Mucosa of descending colon (tissue), 3 donors: Measurements from ENCODE around the gene MCTP1. TPM values are rescaled to one million over a fixed set of nuclear protein-coding genes. Genes with fewer than 3 reads are reported as not detected.

Source experiments
- ATAC-seq: fragments of 200-7000 bp; cut with Tn5 transposase; one replicate; pipeline ENCODE4 v1.9.1; 2020; ENCODE audit warnings: mild to moderate bottlenecking, moderate library complexity
- DNase-seq, 3 donors: peaks; one replicate each; pipeline ENCODE4 v3.0.0-alpha.2; 2020
- H3K36me3 ChIP-seq: fragments of 200-600 bp; one replicate; pipeline ENCODE4 v1.8.0; 2021; ENCODE audit warnings: low read depth, mild to moderate bottlenecking
- H3K4me1 ChIP-seq: fragments of 200-600 bp; one replicate; pipeline ENCODE4 v1.8.0; 2021; ENCODE audit warnings: low read depth, mild to moderate bottlenecking
- H3K4me3 ChIP-seq: fragments of 200-600 bp; one replicate; pipeline ENCODE4 v1.8.0; 2021; ENCODE audit warnings: mild to moderate bottlenecking
- H3K9me3 ChIP-seq: fragments of 200-600 bp; one replicate; pipeline ENCODE4 v1.8.0; 2021; ENCODE audit warnings: mild to moderate bottlenecking
- intact Hi-C, 2 donors: fragments of 100-400 bp; cut with DNase I in 1 of 2; cut with micrococcal nuclease in 1 of 2; formaldehyde crosslinking; loops; one replicate each; pipeline versions ENCODE4 v1.11.0 to v1.11.1; 2022; cut with DNase I, micrococcal nuclease
- total RNA-seq, 3 donors: library from RNA; stranded (reverse); fragmentation: NEBNext Ultra II Directional in 2 of 3; extraction: Animal tissue kit (Norgen Biotek cat#: 25700) in 2 of 3; gene quantifications; one replicate each; pipeline versions ENCODE4 v1.2.1 to v1.2.4, GENCODE V29; 2021 to 2023
- TF ChIP-seq, protein P1 (sequence below): fragments of 200-600 bp; IDR thresholded peaks from one replicate; pipeline ENCODE4 v1.8.0; 2022; ENCODE audit warnings: antibody characterized with exemption, mild to moderate bottlenecking
- donor health status: DM: no; HTN: no; CAD: no; lungs with moderate emphysema.
- donor health status: DM: no; HTN: no; CAD: no.
- donor health status: DM: no; HTN: yes; CAD: no.

The MCTP1 gene
- total RNA-seq, 3 donors from 2014 or later: 6.8 to 12.3 (median 7.7) TPM

DNA sequence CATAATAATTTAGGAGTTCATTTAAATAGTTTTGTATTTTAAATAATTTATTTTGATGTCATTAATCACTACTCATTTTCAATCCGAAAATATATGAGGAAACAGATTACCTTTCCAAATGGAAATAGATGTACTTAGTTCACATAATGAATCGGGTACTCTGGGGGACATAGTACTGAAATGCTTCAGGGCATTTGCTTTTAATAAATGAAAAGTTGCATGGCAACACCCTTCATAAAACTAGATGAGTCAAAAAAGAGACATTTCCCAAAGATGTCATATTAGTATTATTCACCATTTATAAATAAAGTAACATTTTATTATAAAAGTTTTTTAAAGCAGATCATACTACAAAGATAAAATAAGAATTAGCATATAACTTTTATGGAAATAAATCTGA, 177.8 kb downstream of the MCTP1 start:
- intact Hi-C loops: no loop called here
- TF ChIP-seq, protein P1, sequence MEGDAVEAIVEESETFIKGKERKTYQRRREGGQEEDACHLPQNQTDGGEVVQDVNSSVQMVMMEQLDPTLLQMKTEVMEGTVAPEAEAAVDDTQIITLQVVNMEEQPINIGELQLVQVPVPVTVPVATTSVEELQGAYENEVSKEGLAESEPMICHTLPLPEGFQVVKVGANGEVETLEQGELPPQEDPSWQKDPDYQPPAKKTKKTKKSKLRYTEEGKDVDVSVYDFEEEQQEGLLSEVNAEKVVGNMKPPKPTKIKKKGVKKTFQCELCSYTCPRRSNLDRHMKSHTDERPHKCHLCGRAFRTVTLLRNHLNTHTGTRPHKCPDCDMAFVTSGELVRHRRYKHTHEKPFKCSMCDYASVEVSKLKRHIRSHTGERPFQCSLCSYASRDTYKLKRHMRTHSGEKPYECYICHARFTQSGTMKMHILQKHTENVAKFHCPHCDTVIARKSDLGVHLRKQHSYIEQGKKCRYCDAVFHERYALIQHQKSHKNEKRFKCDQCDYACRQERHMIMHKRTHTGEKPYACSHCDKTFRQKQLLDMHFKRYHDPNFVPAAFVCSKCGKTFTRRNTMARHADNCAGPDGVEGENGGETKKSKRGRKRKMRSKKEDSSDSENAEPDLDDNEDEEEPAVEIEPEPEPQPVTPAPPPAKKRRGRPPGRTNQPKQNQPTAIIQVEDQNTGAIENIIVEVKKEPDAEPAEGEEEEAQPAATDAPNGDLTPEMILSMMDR: no peak
- H3K36me3 ChIP-seq: no peaks in the 10 kb centered on the region

DNA sequence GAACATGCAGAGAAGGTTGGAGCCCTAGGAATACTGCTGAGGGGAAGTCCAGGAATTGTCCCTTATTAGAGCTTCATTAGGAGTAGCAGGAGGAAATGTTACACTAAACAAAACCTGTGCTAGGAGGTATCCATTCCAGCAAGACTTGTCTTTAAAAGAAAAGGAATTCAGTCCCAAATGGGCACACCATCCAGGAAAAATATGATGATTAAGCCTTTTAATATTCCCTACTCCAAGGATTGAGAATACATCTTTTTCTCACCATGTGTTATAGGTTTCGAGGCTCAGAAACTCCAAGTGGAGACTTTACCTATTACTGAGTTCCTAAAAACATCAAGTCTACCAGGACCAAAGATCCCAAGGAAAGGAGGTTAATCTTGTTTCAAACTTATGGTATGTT, 179.3 kb downstream of the MCTP1 start:
- Histone ChIP-seq H3K9me3 (no peaks in the 10 kb centered on the region), H3K4me3 (no peak overlapping the region), H3K36me3 (no peaks in the 10 kb centered on the region), H3K4me1 (no peaks in the 10 kb centered on the region)
- intact Hi-C loops: no loop called here
- DNase-seq: no peak
- TF ChIP-seq, protein P1: no peak
- no peak for ATAC-seq

More for the DNA sequence above, 177.8 kb downstream of the MCTP1 start:
- Histone ChIP-seq H3K4me3 (no peak overlapping the region), H3K9me3 (no peaks in the 10 kb centered on the region), H3K4me1 (no peaks in the 10 kb centered on the region)
- ATAC-seq (no peak), DNase-seq (no peak)

DNA sequence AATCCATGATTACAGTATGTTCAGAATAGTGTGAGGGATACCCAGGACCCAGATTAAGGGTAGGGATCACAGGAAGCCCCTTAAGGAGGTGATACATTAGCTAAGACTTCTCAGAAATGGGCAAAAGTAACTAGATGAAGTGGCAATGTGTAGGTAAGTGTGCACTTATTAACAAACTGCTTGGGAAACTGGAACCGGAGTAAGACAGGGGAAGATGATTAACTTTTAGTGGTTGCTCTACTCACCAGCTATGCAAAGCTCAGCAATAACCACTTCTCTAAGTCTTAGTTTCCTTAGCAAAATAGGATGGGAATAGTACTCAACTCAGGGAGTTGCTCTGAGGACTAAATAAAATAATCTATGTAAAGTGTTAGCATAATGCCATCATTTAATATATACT, 182.2 kb downstream of the MCTP1 start:
- Histone ChIP-seq H3K4me1 (no peaks in the 10 kb centered on the region), H3K36me3 (no peaks in the 10 kb centered on the region), H3K9me3 (no peaks in the 10 kb centered on the region), H3K4me3 (no peak overlapping the region)
- DNase-seq (no peak), ATAC-seq (no peak)
- intact Hi-C loops: no loop called here
- TF ChIP-seq, protein P1: no peak

DNA sequence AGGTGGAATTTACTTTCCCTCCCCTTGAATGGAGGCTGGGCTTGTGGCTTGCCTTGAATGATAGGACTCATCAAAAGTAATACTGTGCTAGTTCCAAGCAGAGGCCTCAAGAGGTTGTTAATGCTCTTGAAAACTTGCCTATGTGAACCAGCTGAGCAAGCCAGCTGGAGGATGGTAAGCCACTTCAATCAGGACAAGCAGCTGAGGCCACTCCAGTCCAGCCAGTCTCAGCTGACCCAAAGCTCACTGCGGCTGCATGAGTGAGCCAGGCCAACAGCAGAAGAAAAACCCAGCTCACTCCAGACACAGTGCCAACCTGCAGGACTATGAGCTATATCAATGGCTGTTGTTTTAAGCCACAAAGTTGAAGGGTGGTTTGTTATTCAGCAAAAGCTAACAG, 182.8 kb downstream of the MCTP1 start:
- intact Hi-C loops: no loop called here
- ATAC-seq: peak; percentile 14

DNA sequence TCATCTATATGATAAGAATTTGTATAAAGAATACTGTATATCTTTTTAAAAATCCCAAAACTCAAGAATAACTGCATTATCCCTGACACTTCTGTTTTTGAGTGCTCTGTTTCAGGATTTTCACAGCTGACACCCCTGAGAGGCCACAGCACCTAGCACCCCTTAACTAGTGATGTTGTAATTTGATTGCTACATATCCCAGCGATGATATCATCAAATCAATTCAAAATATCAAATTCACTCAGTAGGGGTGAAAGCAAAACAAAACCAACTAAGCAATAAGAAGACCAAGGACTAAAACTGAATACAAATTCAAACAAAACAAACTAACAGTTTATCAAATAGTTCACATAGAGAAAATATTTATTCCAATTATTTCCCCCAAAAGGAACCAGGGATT, 184.3 kb downstream of the MCTP1 start:
- H3K4me3 ChIP-seq: no peak overlapping the region
- intact Hi-C loops: no loop called here
- H3K36me3 ChIP-seq: no peaks in the 10 kb centered on the region
- ATAC-seq: no peak
- no peaks in the 10 kb centered on the region for H3K4me1 ChIP-seq
- H3K9me3 ChIP-seq: no peaks in the 10 kb centered on the region
- no peak for DNase-seq
- TF ChIP-seq, protein P1: no peak

More for the DNA sequence above, 182.8 kb downstream of the MCTP1 start:
- H3K4me3 ChIP-seq: no peak overlapping the region
- no peak for DNase-seq
- no peaks in the 10 kb centered on the region for H3K36me3 ChIP-seq
- TF ChIP-seq, protein P1: no peak
- no peaks in the 10 kb centered on the region for H3K9me3 ChIP-seq
- no peaks in the 10 kb centered on the region for H3K4me1 ChIP-seq

DNA sequence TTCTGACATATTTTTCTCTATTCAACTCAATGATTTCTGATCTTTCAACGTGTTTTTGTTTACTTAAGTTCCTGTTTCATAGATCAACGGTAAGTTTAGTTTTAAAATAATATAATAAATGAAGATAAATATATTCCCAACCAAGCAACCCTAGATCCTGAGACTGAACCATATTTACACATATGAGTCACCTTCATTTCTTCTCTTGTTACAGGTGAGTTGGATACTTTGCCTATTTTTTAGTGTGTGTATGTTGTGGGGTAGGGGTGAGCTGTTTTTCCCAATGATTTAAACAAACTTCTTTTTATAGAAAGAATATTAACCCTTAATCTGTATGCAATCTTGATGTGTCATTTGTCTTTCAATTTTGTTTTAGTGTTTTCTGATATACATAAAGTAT, 186.9 kb downstream of the MCTP1 start:
- Histone ChIP-seq H3K36me3 (no peaks in the 10 kb centered on the region), H3K4me3 (no peak overlapping the region), H3K9me3 (no peaks in the 10 kb centered on the region), H3K4me1 (no peaks in the 10 kb centered on the region)
- TF ChIP-seq, protein P1: no peak
- DNase-seq: no peak
- intact Hi-C loops: no loop called here
- ATAC-seq: no peak
